ENCODE results near the gene WWTR1. TPM values are rescaled to one million over a fixed set of nuclear protein-coding genes. Genes with fewer than 3 reads are reported as not detected.

Gene WWTR1
- total RNA-seq, 1 donor from 2014 or later: 183 TPM

DNA sequence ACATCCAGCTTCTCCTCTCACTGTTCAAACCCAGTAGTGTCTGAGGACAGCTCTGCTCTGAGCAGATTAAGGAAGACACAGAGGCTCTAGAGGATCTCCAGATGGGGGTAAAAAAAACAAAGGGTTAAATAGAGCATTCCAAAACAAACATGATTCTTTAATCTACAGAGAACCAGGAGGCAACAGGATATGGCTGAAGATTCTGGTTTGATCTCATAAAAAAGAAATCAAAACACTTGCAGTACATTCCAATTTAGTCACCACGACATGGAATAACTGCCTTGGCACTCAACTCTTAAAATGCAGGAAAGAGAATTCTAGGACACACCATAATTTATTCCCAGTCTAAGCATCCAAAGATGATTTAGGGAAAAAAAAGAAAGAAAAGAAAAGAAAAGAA lies 151.3 kb downstream of the WWTR1 start:
- DNase-seq (ENCODE audit: extremely low read depth, low read depth, low spot score): no peak

GRCh38 chr3:149502438-149502837 lies 155.4 kb downstream of the WWTR1 start:
- no peak for DNase-seq (ENCODE audit: extremely low read depth, low read depth, low spot score)

DNA sequence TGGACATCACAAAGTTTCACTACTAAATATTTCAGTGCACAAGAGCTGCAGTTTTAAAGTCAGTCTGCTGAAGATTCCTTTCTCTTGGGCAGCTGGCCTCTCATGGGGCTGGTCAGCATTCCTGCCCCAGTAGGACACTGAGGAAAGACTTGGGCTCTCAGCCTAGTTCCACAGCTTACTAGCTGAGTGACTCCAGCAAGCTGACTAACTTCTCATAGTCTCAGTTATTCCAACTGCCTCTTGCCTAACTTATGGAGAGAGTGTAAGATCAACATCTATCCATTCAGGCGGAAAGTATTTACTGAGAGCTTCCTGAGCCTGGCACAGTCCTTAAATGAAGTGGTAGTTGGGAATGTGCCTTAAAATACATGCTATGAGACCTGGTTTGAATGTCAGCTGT lies 156.3 kb downstream of the WWTR1 start:
- DNase-seq (ENCODE audit: extremely low read depth, low read depth, low spot score): no peak

DNA sequence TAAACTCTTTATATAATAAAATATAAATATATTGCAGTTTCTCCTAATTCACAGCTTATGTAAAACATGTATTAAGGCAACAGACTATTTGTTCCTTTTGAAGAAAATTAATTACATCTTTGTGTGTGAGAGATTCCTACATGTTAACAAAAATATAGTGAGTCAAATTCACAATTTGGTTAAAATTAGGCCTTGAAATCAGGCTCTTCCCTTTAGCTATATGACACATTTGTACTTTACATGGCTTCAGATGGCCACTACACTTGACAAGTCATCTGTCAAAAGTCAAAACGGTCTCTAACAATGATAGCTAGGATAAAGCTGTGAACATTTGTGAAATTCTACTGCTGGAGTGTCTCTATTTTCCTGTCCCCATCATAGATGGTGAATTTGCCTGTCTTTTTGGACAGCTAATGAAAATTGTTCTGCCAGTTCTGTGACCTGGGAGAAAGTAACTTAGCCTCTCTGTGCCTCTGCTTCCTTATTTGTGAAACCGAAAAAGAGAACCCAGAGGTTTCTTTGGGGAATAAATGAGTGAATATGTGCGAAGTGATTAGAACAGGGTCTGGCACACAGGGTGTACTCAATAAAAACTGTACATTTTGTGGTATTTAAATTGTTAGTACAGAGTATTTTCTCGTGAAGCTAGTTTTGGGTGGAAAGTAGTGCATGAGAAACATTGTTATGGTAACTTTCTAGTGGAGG lies 159.7 kb downstream of the WWTR1 start:
- no peak for DNase-seq (ENCODE audit: extremely low read depth, low read depth, low spot score)

DNA sequence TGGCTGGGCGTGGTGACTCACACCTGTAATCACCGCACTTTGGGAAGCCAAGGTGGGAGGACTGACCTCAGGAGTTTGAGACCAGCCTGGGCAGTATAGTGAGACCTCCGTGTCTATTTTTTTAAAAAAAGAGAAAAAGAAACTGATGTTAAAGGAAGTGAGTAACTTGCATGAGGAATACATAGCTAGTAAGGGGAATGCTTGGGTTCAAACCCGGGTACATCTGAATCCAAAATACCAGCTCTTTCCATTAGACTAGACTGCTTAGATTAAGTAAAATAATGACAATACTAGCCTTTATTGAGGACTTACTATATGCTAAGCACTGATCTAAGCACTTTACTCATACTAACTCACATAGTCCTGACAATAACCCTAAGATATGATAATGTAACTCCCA lies 160.9 kb downstream of the WWTR1 start:
- DNase-seq (ENCODE audit: extremely low read depth, low read depth, low spot score): no peak

- no peak for DNase-seq (ENCODE audit: extremely low read depth, low read depth, low spot score)
Observed at GRCh38 chr3:149495581-149496125, 162.2 kb downstream of the WWTR1 start.

DNA sequence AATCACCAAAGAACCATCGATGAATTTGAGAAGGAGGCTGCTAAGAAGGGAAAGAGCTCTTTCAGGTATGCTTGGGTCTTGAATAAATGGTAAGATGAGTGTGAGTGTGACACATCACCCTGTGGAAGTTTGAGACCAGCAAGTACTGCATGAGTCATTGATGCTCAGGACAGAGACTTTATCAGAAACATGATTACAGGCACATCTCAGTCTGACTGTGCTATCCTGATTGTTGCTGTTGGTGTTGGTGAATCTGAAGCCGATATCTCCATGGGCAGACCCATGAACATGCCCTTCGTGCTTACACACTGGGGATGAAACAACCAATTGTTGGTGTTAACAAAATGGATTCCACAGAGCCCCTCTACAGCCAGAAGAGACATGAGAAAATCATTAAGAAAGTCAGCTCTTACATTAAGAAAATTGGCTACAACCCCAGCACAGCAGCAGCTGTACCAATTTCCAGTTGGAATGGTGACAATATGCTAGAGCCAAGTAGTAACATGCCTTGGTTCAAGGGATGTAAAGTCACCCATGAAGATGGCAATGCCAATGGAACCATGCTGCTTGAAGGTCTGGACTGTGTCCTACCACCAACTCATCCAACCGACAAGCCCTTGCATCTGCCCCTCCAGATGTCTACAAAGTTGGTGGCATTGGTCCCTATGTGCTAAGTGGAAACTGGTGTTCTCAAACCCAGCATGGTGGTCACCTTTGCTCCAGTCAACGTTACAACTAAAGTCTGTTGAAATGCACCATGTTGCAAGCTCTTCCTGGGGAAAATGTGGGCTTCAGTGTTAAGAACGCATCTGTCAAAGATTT lies 162.9 kb downstream of the WWTR1 start:
- DNase-seq (ENCODE audit: extremely low read depth, low read depth, low spot score): no peak

- peak; percentile 60 for DNase-seq (ENCODE audit: extremely low read depth, low read depth, low spot score)
Observed at GRCh38 chr3:149494022-149494758, 163.6 kb downstream of the WWTR1 start.

DNA sequence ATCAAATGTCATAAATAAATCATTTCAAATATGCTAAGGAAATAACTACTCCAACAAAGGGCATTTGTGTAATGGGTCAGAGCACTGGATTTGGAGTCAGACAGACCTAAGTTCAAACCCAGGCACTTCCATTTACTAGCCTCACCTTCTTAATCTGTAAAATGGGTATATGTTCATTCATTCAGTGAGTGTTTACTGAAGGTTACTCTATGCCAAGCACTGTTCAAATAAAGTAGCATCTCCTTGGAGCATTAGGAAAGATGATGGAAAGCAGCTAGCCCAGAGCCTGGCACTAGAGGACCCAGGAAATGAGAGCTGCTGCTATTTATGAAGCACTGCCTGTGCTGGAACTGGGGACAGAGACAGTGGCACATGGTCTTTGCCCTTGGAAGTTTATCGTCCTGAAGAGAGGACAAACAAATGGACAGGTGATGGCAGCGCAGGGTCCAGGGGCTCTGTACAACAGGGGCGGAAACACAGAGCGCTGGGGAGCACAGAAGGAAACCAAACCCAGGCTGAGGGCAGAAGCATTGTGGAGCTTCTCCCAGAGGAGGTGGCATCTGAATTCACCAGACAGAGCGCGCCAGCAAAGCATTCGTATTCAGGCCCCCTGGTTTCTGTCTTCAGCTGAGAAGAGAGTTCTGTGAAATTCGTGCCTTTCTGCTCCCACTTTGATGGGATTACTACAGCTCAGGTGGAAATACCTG lies 164.4 kb downstream of the WWTR1 start:
- DNase-seq (ENCODE audit: extremely low read depth, low read depth, low spot score): no peak

DNA sequence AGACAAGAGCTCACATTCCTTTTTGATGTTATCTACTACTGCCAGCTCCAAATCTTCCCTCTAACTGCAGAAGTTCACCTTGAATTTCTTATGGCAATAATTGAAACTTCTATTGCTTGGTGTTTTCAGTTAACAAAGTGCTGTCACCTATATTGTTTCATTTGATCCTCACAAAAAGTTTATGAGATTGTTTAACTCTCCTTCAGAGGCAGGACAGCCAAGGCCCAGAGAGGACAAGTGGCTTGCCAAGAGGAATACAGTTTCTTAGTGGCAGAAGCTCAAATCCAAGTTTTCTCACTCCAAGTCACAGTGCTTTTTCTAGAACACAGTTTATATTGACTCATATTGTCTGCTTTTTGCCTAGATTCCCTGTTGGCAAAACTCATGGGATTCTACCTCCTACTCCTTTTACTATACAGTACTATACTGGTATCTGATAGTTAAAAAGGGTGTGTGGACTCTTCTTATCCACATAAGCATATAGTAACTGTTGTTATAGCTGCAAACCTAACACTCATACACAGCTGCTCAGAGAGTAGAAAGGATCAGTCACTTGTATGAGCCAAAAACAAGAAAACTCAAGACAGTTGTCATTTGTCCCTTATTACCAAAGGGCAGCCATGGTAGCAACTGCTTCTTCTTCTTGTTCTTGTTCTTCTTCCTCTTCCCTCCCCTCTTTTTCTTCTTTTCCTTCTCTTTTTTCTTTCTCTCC lies 167.4 kb downstream of the WWTR1 start:
- DNase-seq (ENCODE audit: extremely low read depth, low read depth, low spot score): no peak

DNA sequence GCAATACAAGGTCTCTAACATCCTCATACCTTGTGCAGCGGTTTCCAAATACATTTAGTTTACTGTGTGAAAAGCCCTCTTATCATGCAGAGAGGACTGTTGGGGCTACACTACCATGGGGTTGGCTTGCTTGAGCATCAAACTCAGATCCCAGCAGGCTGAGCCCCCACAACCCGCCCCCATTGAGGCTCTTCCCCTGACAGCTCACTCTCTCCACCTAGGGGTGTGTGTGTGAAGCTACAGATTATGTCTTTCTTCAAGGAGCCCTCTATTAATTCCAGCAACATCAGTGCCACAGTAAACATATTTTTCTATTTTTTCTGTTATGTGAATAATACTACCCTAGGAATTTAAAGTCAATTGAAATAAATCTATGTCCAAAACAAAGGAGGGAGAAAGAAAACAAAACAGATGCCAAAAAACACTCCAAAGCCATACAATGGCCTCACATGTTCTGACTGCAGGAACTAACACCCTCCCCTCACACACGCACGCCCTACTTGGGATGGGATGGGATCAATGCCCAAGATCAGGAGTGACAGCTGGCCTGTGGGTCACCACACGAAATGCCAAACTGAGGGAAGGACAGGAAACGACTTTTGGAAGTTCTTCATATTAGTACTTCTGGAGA lies 168.7 kb downstream of the WWTR1 start:
- no peak for DNase-seq (ENCODE audit: extremely low read depth, low read depth, low spot score)

- no peak for DNase-seq (ENCODE audit: extremely low read depth, low read depth, low spot score)
Observed at GRCh38 chr3:149487598-149488197, 170.1 kb downstream of the WWTR1 start.

DNA sequence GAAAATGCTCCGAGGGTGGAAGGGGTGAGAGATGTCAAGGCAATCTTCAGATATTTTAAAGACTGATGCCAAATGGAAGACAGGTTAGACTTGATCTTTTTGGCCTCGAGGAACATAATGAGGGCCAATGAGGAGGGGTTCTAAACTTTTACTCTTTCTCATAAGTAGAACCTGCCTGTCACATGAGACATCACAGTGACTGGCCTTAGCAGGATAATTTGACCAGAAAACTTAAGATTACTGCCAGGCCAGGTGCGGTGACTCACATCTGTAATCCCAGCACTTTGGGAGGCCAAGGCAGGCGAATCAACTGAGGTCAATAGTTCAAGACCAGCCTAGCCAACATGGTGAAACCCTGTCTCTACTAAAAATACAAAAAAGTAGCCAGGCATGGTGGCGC lies 171.1 kb downstream of the WWTR1 start:
- DNase-seq (ENCODE audit: extremely low read depth, low read depth, low spot score): no peak

DNA sequence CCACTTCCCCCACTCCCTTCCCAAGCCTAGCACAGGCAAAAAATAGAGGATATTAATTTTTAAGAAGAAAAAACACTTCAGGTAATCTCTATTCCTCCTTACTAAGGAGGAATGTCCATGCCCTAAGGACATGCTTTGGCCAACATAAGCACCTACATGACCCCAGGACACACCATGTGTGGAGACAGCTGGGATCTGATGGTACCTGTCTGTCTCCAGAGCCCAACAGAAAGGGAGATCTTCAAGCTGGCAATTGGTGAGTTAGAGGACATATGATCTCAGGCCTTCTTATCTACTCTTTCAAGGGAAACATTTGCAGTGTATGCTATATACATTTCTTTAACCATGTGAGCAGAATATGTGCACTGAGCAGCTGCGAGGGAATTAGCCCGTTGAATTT lies 176.3 kb downstream of the WWTR1 start:
- no peak for DNase-seq (ENCODE audit: extremely low read depth, low read depth, low spot score)

DNA sequence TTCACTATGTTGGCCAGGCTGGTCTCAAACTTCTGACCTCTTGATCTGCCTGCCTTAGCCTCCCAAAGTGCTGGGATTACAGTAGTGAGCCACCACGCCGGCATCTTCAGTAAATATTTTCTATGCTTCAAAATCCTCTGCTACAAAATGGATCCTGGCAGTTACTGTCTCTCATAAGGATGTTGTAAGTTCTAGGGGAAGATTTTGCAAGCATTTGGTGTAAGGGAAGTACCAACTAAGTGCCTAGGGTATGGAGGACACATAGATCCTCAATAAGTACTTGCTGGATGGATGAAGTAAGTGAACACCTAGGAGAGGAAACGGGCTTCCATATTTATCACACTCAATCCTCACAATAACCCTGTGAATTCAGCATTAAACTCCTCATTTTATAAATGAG lies 176.8 kb downstream of the WWTR1 start:
- DNase-seq (ENCODE audit: extremely low read depth, low read depth, low spot score): no peak

GRCh38 chr3:149480326-149481017 lies 177.4 kb downstream of the WWTR1 start:
- DNase-seq (ENCODE audit: extremely low read depth, low read depth, low spot score): peak; percentile 79

GRCh38 chr3:149479621-149480325 lies 178.1 kb downstream of the WWTR1 start:
- DNase-seq (ENCODE audit: extremely low read depth, low read depth, low spot score): no peak

- DNase-seq (ENCODE audit: extremely low read depth, low read depth, low spot score): no peak
Observed at GRCh38 chr3:149476225-149476624, 181.6 kb downstream of the WWTR1 start.

All from glomerular endothelial cell (primary cell).